Skin of body (tissue), 2 donors: ENCODE measurements around the gene PEX16. TPM values are rescaled to one million over a fixed set of nuclear protein-coding genes. Genes with fewer than 3 reads are reported as not detected.

Source experiments
- DNase-seq: peaks from one replicate; lab custom pipeline; 2025; lab: John Stamatoyannopoulos, UW
- total RNA-seq: library from RNA; depleted of rRNA; stranded (reverse); fragments of >200 nt; gene quantifications from one replicate; pipeline ENCODE4 v1.2.3, GENCODE V29; 2014

Gene PEX16
- total RNA-seq, 1 donor from 2014 or later: 9.9 TPM

- DNase-seq: no peak
These were observed 14.1 kb upstream of the PEX16 start for GRCh38 chr11:45931739-45932138.

DNA sequence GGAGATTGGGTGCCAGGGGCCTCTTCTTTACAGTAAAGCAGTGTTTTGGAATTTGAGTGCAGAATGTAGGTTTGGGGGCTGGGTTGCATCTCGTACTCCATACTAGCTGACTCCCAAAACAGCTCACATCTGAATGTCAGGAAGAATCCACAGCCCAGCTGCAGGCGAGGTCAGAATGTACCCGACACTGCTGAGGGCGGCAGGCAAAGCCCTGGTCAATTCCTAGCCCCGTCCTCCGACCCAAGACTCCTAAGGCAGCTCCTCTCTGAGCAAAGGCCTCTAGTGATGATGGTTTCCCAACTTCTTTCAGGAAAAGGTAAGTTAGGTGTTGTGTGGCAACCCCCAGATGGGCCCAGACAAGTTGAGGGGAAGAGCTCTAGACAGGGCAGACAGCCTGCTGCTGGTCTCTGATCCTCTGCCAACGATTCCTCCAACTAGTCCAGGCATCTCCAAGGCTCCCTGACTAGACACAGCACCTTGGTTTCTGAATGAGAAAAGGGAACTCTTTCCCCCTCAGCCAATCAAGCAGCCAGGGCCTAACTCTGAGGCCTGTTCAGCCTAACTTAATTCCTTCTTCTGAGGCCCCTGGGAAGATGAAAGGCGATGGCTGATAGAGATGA lies 13.4 kb upstream of the PEX16 start:
- DNase-seq: peak; percentile 25

DNA sequence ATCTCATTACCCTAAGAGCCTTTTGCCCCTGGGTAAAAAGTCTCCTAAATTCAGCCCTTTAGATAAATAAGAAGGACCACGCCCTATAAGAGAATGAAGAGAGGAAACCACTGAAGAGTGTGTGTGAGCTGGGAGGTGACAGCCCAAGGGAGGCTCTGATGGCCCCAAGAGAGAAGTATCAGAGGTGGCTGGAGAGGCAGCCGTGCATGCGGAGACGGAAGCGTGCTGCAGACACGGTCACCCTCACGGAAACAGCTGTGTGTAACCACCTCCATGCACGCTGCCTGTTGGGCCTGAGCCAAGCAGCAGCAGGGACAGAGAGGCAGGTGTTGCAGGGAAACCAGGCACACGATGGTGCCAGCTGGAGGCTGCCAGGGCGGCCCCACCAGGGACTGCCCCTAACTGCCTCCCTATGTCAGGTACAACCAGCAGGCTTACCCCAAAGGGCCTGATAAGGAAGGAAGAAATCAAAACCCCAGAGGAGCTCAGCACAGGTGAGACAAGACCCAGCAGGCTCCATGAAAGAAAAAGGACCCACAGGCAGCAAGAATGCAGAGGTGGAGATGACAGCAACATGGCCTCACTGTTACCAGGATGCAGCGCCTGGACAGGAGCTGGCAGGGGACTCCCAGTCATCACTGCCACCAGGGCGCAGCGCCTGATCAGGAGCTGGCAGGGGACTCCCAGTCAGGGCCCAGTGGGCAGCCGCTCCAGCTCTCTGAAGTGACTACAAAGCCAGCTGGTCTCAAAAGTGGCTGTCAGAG lies 12.5 kb upstream of the PEX16 start:
- DNase-seq: no peak

DNA sequence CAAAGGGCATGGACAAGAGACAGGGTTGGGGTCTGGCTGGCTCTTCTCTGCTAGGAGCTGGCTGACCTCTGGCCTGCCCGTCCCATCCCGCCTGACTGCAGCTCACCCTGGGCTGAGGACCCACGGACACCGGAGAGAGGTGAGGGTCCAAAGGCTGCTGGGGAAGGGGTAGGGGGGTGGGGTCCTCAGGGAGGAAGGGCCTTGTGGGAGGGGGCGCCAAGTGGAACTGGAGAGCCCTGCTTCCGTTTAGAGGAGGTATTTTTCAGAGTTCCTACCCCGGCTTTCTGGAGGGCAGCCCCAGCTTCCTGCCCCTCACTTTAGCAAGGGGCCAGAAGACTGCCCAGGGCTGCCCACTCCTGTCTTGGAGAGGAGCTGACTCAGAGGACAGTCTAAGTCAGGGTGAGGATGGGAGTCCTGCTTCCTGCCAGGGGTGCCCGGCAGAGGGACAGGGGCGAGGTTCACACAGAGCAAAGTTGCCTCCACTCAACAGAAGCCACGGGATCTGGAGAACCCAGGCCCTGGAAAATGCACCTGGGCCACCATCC lies 11.9 kb upstream of the PEX16 start:
- no peak for DNase-seq

DNA sequence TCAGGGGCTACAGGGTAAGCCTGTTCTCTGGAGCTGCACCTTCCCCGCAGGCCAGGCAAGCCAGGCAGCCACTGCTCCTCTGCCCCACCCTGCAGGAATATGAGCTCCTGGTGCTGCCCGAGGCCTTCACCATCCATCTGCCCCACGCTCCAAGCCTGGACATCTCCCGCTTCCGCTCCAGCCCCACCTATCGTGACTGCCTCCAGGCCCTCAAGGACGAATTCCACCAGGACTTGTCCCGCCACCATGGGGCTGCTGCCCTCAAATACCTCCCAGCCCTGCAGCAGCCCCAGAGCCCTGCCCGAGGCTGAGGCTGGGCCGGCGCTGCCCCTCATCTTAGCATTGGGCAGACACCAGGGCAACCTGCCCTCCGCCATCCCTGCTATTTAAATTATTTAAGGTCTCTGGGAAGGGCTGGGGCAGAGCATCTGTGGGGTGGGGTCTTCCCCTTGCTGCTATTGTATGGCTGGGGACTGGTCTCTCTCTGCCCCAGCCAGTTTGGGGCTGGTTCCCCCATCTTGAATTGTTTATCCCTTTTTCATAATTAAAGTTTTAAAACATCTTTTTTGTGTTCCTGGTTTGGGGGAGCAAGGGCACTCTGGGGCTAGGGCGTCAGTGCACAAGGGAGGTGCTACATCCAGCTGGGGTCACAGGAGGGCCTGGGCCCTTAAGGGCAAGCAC lies 11.0 kb upstream of the PEX16 start:
- DNase-seq: no peak

DNA sequence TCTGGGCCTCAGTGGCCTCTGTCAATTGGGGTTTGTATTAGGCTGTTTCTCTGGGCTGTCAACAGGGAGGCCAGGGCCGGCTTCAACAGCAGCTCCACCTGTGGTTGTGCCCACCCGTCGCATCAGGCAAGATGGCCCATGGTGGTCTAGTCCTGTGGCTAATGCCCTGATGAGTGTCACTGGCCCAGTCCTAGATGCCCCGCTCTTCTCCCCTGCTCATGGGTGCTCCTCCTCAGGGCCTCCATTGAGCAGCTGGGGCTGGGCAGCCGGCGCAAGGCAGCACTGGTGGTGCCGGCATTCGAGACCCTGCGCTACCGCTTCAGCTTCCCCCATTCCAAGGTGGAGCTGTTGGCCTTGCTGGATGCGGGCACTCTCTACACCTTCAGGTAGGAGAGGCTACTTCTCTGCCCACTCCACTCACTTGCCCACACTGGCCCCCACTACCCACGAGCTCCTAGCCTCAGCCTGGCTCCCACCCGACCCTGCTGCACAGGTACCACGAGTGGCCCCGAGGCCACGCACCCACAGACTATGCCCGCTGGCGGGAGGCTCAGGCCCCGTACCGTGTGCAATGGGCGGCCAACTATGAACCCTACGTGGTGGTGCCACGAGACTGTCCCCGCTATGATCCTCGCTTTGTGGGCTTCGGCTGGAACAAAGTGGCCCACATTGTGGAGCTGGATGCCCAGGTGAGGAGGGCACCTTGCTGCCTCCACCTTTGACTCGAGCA lies 10.2 kb upstream of the PEX16 start:
- no peak for DNase-seq

GRCh38 chr11:45927332-45927683 lies 9.6 kb upstream of the PEX16 start:
- no peak for DNase-seq

DNA sequence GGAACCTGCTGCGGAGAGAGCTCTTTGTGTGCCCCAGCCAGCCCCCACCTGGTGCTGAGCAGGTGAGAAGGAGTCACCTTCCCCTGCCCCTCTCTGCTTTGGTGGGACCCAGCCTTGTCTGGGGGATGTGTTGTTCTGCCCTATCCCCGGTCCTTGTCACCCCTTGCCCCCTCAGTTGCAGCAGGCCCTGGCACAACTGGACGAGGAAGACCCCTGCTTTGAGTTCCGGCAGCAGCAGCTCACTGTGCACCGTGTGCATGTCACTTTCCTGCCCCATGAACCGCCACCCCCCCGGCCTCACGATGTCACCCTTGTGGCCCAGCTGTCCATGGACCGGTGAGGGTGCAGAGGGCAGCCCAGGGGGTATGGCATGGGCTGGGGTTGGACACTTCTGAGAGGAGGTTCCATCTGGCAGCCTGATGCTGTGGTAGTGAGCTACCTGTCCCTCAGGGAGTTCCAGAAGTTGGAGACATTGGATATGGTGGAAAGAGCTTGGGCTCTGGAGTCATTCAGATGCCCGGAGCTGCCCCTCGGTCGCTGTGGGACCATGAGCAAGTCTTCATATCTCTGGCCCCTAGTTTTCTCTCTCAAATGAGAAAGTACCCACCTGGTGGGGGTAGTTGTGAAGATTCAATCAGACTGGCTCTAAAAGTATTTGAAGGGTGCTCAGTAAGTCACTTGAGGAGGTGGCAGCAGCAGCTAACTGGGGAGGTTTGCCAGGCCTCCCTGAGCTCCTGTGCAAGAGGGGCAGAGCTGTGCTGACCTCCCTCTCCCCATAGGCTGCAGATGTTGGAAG lies 9.1 kb upstream of the PEX16 start:
- no peak for DNase-seq

DNA sequence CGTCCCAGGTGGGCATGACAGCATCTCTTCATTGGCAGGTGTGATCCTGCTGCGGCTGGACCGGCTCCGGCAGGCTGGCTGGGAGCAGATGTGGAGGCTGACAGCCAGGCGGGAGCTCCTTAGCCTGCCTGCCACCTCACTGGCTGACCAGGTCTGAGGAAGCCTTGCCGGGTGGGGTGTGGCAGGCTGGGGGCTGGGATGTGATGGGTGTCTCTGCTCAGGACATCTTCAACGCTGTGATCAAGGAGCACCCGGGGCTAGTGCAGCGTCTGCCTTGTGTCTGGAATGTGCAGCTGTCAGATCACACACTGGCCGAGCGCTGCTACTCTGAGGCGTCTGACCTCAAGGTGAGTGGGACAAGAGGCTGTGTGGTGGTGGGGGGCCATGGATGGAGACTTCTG lies 8.3 kb upstream of the PEX16 start:
- DNase-seq: no peak

GRCh38 chr11:45925550-45925949 lies 7.9 kb upstream of the PEX16 start:
- no peak for DNase-seq

DNA sequence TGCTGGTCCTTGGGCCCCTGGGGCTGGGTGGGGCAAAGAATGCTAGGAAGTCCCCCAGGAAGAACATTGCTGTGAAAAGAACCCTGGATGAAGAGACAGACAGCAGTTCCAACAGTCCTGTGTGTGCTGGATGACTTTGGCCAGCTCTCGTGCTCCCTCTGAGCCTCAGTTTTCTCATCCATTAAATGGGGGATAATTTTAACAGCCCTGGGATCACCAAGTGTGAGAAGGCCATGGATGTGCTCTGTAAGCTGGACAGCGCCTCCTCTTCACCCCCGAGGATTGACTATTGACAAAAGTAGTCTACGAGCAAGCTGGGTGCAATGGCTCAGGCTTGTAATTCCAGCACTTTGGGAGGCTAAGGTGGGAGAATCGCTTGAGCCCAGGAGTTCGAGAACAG lies 7.2 kb upstream of the PEX16 start:
- DNase-seq: no peak

GRCh38 chr11:45924036-45924915 lies 6.6 kb upstream of the PEX16 start:
- no peak for DNase-seq

DNA sequence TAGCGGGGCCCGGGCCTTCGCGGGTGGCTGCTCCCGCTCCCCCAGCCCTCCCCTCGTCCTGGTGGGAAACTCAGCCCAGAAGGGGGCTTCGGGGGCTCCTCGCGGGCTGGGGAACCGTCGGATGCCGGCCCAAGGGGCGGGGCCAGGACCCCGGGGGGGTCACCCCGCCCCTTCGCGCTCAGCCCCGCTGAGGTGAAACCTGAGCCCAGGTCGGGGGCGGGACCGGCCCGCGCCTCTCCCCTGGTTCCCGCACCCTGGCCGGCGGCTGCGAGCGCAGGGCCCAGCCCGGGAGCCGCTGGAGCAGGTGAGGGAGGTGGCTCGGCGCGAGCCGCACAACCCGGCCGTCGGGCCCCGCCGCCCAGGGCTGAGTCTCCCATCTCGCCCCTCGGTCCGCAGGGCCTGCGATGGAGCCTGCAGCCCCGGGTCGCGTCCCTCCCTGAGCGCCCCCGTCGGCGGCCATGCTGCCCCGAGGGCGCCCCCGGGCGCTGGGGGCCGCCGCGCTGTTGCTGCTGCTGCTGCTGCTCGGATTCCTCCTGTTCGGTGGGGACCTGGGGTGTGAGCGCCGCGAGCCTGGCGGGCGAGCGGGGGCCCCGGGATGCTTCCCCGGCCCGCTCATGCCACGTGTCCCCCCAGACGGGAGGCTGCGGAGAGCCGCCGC lies 4.9 kb upstream of the PEX16 start, which contains the start of gene LARGE2:
Gene LARGE2 (plus strand): TSS at position 232 of the 658 bp plus-strand sequence. CDS start 227 bp downstream, at position 459.
- no peak for DNase-seq

GRCh38 chr11:45921561-45922424 lies 4.1 kb upstream of the PEX16 start:
- no peak for DNase-seq

- DNase-seq: no peak
These were observed 3.1 kb upstream of the PEX16 start for GRCh38 chr11:45920531-45921477.

DNA sequence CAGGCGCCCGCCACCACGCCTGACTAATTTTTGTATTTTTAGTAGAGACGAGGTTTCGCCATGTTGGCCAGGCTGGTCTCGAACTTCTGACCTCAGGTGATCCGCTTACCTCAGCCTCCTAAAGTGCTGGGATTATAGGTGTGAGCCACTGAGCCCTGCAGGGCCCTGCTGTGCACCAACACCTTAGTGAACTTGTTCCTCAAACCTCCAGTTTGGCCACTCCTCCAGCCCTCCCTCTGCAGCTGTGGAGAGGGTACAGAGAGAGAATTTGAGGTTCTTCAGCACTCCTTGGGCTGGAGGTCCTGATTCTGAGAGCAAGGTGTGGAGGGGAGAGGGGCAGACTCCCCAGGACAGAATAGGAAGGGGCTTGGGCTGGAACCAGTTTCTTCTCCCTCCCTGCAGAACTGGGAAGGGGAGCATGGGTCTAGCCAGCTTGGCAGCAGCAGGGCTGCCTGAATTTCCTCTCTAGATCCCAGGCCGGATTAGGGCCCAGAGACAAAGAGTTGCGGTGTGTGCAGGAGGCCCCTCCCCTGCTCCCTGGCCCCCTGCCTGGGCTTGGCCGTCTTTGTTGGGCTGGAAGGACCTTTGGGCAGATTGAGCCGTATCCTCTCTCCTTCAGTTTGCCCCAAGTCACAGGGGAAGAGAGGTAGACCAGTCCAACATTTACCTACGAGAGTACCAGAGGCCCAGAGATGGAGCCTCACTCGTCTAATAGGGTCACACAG lies 2.3 kb upstream of the PEX16 start:
- DNase-seq: no peak
